HG02943 (cell line): ENCODE data around the gene ITIH4.
"Not testable (repeated sequence)": the region's sequence is repeated elsewhere in the genome, so short reads cannot be mapped to it uniquely, and the experiment has no call there.

Source experiments
- ATAC-seq: cut with Tn5 transposase; IDR thresholded peaks from one replicate; pipeline ENCODE4 v1.9.1; 2021; ENCODE audit warnings: mild to moderate bottlenecking, low read depth, moderate library complexity; ENCODE audit not compliant: unreplicated experiment

Gene ITIH4

DNA sequence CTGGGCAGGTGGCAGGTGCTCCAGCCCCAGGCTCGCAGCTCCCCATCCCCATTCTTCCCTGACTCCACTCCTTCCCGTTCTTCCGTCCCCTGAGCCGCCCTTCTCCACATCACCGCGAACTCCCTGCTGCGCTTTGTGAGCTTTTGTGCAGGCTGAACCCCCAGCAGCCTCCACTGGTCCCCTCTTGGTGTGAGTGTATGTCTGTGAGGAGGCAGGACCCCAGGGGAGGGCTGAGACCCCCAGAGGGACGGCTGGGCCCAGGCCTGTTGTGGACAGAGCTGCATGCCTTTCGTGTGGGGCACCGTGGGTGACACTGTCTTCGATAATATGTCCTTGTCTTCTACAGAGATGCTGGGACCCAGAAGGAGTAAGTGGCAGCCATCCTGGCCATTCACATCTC is 43.2 kb downstream of the ITIH4 start:
- no peak for ATAC-seq

DNA sequence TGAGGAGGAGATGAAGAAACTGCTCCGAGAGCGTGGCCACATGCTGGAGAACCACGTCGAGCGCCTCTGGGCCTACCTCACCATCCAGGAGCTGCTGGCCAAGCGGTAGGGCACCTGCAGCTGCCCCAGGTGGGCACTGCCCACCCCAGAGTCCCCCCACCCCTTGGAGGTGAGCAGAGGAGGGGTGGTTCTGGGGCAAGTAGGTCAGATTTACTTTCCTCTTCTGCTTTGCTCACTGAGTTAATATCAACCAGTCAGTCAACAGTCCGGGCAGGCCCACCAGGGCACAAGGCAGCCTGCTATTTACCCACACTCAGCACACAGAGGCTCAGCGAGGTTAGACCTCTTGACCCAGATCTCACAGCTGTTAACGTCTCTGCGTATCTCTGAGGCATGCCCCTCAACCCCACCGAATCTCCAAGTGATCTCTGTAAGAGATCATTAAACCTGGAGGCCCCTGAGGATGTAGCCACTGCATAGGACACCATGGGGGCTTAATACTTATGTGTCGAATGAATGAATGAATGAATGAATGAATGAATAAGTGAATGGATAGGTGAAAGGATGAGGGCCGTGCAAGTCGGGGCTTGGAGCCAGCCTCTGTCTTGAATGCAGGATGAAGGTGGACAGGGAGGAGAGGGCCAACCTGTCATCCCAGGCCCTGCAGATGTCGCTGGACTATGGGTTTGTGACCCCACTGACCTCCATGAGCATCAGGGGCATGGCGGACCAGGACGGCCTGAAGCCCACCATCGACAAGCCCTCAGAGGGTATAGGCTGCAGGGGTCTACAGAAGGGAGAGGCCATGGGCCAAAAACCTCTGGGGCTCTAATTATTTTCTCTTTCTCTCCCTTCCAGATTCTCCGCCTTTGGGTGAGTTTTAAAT is 43.9 kb downstream of the ITIH4 start:
- no peak for ATAC-seq

DNA sequence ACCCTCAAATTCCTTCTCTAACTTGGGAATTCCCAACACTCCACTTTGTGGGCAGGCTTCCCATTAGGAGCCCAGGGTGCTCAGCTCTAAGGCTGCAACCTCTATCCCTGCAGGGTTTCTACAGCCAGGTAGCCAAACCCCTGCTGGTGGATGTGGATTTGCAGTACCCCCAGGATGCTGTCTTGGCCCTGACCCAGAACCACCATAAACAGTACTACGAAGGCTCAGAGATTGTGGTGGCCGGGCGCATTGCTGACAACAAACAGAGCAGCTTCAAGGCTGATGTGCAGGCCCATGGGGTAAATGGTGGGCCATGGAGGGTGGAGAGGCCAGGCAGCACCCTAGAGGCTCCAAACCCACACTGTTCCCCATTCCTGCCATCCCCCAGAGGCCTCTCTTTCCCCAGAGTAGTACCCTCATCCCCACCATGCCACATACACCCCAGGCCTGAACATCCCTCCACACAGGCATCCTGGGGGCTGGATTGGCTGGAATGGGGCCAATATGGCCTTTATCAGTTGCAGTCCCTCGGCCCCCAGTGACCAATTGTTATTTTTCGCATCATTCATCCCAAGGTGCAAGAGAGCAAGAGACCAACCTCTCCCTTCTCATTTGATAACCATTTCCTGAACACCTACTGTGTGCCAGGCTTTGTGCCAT is 45.4 kb downstream of the ITIH4 start:
- ATAC-seq = no peak

DNA sequence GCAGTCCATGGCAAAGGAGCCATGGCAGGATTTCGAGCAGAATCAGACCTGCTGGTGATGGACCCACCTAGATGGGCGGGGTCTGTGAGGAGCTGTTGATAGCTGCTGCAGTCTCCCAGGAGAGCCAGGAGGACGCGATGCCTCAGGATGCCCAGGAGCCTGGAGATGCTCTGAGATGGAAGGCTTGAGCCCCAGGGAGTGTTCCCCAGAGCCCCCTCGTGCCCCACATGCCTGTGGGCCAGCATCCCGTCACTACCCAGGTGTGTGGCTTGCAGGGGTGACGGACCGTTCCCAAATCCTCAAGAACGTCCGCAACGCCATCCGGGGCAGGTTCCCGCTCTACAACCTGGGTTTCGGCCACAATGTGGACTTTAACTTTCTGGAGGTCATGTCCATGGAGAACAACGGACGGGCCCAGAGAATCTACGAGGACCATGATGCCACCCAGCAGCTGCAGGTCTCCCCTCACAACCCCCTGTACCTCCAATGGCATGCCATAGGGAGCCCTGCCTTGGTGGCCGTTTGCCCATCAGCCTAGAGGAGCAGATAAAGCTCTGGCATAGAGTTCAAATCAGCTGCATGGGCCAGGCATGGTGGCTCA is 46.4 kb downstream of the ITIH4 start:
- ATAC-seq = no peak

DNA sequence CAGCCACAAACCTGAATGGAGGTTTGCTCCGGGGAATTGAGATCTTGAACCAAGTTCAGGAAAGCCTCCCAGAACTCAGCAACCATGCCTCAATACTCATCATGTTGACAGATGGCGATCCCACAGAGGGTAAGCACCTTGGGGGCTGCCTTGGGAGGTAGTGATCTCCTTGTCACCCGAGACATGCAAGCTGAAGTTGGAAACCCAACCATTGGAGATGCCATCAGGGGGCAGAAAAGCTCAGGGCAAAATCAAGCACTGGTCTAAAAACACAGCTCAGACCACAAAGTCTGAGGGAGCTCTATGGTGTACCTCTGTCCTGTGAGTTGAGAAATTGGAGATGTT is 47.3 kb downstream of the ITIH4 start:
- ATAC-seq = no peak

DNA sequence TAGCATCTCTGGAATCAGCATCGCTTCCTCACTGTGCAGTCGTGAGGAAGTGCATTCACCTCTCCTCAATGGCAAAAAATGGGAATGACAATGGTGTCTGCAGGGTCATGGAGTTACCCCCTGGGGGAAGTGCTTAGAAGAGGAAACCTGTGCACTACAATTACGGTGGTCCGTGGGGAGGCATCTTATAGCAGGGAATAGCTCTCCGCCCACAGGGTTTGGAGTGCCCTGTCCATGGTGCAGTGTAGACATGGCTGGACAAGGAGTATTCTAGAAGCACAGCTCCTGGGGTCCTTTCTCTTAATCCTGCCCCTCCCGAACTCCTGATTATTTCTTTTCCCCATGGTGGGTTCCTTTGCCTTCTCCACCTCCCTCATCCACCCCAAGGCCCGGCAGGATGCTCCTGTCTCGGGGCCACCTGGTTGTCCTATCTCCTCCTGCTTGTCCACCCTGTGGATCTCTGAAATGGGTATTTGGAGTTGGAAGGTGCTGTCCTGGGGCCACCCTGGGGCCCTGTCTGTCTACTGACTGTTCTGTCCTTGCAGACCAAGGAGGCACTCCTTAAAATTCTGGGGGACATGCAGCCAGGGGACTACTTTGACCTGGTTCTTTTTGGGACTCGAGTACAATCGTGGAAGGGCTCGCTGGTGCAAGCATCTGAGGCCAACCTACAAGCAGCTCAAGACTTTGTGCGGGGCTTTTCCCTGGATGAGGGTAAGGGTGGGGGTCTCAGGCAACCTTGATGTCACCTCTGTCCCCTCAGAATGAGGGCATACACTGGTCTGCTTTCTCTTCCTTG is 47.9 kb downstream of the ITIH4 start:
- no peak for ATAC-seq

DNA sequence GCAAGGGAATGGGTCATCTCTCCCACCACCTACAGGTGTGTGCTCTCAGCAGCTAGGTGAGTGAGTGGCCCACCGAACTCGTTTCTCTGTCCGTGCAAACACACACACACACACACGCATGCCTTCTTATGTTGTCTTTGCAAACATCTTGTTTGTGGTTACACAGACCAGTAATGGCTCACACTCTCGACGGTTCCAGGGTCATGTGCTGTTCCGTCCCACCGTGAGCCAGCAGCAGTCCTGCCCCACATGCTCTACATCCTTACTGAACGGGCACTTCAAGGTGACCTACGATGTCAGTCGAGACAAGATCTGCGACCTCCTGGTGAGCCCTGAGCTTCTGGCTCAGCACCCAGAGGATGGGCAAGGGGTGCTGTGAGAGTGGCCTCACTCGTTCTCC is 48.7 kb downstream of the ITIH4 start:
- ATAC-seq = no peak

DNA sequence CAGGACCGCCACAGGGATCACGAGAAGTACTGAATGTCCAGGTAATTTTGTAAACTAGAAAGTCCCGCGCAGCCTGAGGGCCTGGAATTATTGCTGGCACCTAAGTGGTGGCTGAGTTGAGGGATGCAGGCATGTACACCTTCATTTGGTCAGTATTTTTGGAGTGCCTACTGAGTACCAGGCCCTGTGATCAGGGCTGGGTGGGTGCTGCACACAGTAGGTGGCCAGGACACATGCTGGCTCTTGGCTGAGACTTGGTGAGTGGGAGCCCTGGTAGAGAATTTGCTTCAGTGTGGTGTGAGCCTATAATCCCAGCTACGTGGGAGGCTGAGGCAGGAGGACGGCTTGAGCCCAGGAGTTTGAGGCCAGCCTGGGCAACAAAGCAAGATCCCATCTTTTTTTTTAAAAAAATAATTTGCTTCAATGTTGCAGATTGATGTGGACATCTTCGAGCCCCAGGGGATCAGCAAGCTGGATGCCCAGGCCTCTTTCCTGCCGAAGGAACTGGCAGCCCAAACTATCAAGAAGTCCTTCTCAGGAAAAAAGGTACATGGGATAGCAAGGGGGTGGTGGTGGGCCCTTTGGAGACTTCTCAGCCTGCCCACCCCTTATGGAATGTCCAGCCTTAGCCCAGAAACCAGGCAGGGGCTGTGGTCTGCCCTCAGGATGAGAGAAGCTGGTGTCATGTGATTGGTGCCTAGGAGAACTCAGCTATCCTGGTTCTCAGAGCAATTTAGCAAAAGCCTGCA is 50.5 kb downstream of the ITIH4 start:
- no peak for ATAC-seq

DNA sequence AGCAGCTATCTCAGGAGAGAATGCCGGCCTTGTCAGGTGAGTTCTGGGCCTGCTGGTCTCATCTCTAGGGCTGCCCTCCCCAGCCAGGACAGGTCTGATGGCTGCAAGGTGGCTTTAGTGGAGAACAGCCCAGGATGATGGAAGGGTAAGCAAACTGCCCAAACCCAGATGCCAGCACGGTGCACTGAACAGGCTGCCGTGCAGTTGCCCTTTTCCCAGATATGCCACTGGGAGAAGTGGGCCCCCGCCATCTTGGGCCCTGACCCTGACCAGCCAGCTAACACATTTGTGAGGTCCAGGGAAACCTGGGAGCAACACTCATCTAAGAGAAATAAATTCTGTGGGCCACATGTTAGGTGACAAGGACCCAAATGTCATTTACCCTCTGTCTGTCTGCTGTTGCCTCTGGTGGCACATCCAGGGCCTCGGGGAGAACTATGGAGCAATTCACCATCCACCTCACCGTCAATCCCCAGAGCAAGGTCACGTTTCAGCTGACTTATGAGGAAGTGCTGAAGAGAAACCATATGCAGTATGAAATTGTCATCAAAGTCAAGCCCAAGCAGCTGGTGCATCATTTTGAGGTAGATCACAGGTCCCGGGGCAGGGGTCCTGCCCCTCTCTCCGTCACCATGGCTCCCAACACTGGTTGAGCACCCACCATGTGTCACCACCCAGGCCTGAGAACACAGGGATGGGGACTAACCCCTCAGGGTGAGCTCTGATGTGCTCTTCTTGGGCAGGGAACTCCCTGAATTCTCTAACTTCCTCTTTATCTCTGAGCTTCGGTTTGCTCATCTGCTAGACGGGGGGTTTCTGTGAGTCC is 51.2 kb downstream of the ITIH4 start:
- no peak for ATAC-seq

DNA sequence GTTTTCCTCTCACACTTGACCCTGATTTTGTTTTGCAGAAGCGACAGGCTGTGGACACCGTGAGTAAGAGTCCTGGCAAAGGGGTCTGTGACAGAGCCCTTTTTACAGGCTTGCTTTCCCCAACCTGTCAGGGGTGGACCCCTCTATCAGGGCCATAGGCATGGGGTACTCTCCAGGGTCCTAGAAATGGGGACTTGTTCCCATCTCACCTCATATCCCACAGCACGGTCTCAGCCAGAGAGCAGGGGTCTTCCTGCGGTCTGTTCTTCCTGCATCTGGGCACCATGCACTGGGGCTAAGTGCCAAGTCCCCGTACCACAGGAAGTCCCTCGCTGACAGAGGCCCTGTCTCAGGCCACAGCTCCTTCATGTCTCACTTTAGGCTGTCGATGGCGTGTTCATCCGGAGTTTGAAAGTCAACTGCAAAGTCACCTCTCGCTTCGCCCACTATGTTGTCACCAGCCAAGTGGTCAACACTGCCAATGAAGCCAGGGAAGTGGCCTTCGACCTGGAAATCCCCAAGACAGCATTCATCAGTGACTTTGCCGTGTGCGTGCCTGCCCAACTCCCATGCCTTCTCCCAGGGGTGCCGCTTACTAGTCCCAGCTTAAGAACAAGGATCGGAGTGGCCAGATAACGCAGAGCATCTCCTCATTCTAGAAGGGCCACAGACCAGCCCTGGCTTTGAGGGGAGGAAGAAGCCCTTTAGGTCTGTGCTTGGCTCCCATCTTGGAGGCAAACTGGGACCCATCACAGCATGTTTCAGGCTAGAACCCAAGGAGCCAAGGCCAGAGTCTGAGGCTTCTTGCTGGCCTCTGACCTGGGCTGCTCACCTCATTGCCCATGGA is 52.3 kb downstream of the ITIH4 start:
- ATAC-seq = no peak

DNA sequence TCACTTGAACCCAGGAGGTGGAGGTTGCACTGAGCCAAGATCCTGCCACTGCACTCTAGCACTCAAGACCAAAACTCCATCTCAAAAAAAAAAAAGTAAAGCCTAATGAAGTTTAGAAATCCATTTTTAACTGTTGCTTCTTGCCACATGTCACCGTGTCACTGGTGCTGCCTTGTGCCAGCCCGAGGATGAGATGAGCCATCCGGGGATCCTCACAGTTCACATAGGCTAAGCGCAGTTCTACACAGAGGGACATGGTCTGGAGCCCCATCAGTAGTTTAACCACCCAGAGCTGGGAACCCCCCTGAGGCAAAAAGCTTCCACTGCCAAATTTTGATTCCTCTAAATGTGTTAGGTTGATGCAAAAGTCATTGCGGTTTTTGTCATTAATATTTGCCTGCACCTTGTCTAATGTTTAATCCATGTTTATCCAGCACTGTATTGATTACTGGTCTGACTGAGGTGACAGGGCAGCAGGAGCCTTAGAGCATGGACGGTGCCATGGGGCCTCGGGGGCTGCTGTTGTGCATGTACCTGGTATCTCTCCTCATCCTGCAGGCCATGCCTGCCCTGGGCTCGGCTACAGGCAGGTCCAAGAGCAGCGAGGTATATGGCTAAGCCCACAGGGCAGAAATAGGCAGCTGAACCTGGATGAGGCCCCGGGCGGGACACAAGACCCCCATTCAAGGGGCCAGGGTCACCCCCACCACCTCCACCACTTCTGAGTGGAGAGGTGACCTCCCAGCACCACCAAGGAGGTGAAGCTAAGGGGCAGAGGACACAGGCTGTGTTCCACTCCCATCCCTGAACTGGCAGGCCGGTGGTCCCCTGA is 53.1 kb downstream of the ITIH4 start, which contains the start of gene ITIH1:
Gene ITIH1 (plus strand): TSS at position 473 of the 832 bp plus-strand sequence. CDS start 17 bp downstream, at position 490.
- no peak for ATAC-seq

DNA sequence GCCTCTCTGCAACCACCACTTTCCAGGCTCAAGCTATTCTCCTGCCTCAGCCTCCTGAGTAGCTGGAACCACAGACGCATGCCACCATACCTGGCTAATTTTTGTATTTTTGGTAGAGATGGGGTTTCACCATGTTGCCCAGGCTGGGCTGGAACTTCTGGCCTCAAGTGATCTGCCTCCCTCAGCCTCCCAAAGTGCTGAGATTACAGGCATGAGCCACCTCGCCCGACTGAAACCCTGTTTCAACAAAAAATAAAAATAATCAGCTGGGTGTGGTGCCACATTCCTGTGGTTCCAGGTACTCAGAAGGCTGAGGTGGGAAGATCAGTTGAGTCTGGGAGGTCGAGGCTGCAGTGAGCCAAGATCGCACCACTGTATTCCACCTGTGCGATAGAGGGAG is 54.0 kb downstream of the ITIH4 start:
- not testable (repeated sequence) for ATAC-seq

DNA sequence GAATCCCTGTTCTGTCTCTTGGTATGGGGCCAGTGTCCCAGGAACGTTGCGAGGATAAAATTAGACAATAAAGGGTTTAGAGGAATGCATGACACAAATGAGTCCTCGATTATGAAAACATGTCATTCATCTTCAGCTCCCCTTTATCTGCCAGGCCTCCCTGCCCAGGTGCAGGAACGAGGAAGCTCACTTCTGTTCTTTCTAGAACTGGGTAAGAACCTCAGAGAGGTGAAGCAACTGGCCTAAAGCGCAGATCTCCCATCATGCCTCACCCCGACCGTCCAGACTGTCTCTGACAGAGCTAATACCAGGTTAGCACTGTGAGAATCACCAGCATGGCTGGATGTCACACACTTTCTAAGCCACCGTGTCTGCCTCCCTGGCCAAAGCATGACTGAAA is 54.6 kb downstream of the ITIH4 start:
- ATAC-seq = no peak

DNA sequence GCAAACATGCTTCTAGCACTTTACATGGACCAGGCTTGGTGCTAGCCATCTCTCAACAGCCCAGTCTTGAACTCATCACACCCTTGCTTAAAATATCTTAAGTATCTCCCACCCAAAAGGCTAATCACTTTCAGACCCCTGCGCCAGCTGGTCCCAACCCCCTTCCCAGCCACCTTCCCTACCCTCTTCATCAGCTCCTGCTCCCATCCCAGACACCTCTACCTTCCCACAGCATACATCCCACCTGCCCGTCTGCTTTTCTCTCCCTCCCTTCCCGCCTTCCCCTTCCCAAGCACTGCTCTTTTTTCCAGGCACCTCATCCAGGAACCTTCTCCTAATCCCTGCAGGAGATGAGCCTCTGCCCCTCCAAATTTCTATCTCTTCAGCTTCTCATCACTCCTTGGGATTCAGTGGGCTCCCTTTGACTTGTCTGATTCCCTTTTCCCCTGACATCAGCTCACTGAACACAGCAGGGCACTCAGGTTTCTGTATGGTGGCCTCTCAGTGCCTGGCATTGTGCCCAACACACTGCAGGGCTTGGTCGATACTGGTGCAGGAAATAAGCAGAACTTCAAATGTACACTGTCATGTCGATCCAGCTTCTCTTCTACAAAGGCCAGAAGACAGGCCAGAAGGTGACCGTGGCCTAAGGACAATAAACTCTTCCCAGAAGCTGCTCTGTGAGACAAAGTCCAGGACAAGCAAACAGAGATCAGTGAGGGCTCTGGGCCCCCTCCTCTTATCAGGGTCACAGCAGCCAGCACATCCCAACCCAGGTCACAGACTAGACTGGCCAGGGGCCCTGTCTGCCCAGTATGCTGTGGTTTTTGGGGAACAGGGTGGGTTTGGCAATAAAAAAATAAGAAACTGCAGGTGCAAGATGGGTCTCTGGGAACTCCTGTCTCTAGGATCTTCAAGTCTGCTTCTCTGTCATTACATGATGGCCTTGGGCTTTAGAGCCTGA is 55.3 kb downstream of the ITIH4 start:
- ATAC-seq = no peak

DNA sequence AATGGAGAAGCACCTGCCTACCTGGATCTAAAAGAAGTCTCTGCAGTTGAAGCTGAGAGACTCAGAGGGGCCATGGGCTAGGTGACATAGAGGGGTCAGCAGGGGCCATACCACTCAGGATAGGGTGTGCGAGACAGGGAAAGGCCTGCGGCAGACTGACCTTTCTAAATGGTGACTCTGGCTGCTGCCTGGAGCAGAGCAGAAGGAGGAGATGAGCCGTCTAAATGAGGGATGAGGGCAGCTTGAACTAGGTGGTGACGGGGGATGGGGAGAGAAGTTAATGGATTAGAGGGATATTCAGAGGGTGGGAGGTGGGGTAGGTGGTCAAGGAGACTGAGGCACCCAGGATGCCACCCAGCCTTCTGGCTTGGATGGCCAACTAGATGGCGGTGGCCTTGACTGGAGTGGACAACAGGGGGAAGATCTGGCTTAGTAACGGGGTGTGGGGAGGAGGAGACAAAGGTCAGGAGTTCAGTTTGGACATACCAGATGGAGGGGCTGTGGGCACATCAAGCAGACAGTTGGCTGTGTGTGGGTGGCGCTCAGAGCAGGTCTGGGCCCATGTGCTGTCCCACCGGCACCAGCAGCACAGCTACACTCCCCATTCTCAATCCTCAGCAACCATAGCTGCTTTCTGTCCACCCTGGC is 56.3 kb downstream of the ITIH4 start:
- no peak for ATAC-seq
